Esophagus mucosa (tissue), 1 donor: Measurements from ENCODE around the gene CNN3. TPM values are rescaled to one million over a fixed set of nuclear protein-coding genes. Genes with fewer than 3 reads are reported as not detected.
"Not testable (repeated sequence)": the region's sequence is repeated elsewhere in the genome, so short reads cannot be mapped to it uniquely, and the experiment has no call there.

Experiments
- ATAC-seq: fragments of 200-7000 bp; cut with Tn5 transposase; one replicate; pipeline ENCODE4 v1.9.1; 2020
- total RNA-seq: library from RNA; stranded (reverse); gene quantifications from one replicate; pipeline ENCODE4 v1.2.4, GENCODE V29; 2023
- donor health status: DM: yes; HTN: yes; CAD: no.

The CNN3 gene
- total RNA-seq, 1 donor from 2014 or later = 136 TPM

DNA sequence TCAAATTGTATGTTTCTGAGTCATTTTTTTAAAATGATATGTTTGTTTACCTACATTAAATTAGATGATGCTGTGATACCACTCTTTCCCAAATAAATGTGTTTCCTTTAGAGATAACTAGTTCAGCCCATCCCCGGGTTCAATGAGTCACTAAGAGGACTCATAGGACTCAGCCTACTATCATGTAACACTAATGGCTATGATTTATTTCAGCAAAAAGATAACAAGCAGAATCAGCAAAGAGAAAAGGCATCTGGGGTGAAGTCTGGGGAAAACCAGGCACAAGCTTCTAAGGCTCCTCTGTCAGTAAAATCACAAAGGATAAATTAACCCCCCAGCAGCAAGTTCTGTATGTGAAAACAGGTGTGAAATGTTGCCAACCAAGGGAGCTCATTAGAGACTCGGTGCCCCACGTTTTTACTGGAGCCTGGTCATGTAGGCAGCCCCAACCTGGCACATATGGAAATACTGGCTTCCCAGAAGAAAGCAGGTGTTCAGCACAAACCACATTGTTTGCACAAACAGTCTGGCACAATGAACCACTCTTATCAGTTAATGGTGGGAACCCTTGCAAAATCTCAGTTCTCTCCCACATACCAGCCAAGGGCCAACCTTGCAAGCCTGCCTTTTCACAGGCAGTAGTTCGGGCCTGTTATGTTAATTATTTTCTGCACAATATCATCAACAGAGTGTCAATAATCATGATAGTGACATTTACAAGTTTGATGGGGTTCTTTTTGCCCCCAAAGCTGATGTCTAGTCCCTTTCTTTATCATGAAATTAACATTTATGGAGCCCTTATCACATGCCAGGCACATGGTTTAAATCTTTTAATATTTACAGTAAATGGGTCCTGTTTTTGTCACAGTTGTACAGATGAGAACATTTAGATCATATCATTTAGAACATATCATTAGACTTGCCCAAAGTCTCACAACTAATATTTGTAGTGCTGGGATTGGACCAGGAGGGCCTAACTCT, 23.1 kb upstream of the CNN3 start:
- no peak for ATAC-seq

DNA sequence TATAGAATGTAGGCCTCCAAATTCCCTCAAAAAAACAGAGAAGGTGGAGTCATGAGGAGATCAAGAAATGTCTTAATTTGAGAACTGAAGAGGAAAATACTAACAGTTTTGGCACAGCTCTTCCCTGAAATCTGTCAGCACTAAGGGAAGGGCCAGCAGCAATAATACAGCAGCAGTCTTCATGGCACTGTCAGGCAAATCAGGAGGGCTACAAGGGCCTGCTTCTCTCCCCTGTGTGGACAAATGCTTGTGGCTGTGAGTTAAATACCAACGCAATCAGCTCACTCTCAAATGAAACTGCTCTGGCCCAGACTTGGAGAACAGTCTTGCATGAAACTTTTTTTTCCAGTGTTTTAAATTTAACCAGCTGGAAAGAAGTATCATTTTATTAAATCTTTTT, 20.5 kb upstream of the CNN3 start:
- no peak for ATAC-seq

DNA sequence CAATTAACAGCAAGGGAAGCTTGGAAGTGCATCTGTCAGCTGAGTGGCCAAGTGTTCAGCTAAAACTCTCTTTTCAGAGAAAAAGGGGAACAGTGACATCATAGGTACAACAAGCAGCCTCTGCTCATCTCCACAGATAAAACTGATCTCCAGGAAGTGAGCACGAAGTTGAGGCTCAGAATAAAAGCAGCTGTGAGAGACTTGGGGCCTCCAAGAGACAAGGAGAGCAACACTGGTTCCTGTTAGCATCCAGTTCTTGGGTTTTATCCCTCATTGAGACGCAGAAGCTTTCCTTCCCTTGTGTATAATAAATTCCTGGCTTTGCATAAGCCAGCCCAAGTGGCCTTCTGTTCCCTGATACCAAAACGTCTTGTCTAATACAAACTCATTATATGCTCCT, 20.0 kb upstream of the CNN3 start:
- ATAC-seq = no peak

DNA sequence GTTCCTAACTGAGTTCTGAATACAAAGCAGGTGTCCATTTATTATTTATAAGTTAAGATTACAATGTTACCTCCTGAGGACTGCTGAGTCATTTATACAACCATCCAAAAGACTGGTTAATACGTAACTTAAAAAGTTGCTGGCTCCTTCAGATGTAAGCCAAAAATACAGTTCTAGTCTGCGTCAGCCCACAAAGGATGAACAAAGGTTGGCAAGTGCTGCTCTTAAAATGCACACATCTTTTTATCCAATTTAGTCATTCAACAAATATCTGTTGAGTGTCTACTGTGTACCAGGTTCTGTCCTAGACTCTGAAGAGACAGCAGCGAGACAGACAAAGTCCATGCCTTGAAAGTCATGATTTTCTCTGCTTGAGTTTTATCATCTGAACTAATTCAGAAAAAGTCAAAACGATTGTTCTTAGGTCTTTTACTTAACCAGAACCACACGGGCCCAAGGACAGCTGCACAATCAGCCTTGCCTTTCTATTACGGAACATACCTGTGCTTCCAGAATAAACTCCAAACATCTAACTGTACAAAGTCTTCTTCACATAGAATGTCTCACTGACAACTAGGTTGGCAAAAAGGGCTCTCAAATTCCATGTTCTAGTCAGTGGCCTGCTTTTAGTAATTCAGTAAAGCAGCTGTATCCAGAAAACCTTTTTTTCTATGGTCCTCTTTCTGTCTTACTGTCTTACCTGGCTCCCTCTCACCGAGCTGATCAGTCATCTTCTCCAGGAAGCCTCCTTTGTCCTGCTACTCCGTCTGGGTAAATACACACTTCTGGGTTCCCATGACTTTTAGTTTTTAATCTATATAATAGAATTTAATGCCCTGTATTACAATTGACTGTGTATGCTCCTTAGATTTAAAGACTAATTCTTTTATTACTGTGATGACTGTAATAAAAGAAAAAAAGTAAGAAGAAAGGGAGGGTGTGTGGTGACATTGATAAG, 15.5 kb upstream of the CNN3 start:
- no peak for ATAC-seq

DNA sequence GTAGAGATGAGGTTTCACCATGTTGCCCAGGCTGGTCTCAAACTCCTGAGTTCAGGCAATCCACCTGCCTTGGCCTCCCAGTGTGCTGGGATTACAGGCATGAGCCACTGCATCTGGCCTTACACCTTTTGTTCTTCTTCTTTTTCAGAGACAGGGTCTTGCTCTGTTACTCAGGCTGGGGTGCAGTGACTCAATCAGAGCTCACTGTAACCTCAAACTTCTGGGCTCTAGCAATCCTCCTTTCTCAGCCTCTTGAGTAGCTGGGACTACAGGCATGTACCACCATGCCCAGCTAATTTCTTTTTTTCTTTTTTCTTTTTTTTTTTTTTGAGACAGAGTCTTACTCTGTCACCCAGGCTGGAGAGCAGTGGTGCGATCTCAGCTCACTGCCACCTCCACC, 14.6 kb upstream of the CNN3 start:
- not testable (repeated sequence) for ATAC-seq

DNA sequence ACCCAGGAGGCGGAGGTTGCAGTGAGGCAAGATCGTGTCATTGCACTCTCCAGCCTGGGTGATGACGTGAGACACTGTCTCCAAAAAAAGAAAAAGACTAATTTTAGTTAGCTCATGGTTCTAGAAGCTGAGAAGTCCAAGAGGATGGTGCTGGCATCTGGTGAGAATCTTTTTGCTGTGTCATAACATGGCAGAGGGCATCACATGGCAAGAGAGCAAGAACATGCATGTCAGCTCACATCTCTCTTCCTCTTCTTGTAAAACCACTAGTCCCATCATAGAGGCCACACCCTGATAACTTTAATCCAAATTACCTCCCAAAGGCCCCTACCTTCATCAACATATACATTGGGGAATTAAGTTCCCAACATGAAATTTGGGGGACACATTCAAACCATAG, 13.8 kb upstream of the CNN3 start:
- ATAC-seq = peak; percentile 17

DNA sequence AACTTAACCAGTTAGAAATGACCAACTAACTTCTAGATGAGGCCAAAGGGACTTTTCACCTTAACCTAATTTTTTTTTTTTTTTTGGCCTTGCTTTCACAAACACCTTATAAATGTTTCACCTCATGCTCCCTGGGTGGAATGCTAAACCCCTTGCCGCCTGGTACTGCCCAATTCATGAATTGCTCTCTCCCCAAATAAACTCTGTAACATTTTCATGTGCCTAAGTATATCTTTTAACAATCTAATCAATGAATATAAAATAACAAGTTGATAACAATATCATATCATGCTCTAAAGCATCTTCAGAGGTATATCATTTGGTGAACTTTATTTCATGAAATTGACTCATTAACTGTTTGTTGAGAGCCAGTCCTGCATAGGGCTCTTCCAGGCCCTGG, 10.9 kb upstream of the CNN3 start:
- ATAC-seq = no peak

DNA sequence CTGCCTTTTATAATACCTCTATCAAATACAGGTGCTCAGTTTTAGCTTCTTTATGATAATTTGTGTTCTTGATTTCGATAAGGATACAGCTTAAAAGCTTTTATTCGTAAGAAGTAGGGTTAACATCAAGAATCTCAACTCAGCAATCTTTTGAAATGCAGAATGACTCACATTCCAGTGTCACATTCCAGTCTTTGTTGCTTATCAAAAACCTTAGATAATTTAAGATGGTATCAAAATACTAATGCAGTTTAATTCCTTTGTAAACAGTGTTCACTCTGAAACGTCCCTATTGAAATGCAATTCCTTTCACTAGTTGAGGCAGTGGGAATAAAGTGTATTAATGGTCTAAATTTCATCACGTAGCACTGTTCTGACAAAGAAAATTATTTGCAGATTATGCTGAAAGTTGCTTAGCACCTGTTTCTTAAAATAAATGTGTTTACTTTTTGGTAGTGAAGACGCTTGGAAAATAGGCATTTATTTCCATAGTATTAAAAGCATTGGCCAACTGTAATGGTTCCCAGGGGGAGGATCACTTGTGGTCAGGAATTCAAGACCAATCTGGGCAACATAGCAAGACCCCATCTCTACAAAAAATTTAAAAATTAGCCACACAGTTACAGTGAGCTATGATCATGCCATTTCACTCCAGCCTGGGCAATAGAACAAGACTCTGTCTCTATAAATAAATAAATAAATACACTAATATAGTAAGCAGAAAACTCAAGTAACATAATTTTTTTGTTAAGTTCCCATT, 10.1 kb upstream of the CNN3 start:
- no peak for ATAC-seq

DNA sequence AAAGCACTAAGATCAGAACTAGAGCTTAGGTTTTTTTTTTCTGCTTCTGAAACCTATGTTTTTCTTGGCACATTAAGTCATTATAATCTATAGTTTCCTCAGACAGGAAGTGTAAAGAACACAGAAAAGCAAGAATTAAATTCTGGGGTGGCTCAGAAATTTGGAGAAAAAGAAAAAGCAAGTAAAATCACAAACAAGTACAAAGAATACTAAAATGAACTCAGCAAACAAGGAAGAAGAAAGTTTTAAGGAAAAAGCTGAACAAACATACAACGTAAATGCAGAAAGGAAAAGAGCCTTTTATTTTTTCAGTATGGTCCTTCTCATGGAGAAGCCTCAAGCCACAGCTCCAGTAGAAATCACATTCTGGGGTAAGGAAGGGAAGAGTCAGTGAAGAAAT, 8.6 kb upstream of the CNN3 start:
- ATAC-seq = no peak

DNA sequence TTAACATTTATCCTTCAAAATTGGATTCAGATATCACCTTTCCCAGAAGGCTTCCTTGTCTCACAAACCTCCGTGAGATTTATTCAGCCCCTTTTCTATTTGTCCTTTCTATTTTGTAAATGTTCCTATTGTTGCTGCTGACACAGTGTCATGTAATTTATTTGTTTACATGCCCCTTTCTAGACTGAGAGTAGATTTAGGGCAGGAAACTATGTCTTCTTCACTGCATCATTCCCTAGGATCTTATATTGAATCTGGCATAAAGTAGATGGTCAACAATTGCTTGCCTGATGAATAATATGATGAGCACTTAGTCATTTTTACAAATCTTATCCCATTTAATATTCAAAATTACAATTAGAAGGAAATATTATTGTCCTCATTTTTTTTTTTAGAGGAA, 8.1 kb upstream of the CNN3 start:
- ATAC-seq = no peak

DNA sequence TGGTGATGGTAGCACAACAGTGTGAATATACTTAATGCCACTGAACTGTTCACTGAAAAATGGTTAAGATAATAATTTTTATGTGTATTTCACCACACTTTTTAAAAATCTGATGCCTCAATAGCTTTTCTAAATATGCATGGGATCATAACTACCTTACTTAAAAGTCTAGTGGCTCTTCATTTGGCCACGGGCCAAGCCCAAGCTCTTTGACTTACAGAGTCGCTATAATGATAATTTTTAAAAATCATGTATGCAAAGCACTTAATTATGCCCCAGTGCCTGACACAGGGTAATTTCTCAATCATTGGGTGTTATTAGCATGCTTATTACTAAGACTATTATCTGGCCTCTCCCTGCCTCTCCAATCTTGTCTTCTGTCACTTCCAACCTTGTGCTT, 7.6 kb upstream of the CNN3 start:
- ATAC-seq = no peak

DNA sequence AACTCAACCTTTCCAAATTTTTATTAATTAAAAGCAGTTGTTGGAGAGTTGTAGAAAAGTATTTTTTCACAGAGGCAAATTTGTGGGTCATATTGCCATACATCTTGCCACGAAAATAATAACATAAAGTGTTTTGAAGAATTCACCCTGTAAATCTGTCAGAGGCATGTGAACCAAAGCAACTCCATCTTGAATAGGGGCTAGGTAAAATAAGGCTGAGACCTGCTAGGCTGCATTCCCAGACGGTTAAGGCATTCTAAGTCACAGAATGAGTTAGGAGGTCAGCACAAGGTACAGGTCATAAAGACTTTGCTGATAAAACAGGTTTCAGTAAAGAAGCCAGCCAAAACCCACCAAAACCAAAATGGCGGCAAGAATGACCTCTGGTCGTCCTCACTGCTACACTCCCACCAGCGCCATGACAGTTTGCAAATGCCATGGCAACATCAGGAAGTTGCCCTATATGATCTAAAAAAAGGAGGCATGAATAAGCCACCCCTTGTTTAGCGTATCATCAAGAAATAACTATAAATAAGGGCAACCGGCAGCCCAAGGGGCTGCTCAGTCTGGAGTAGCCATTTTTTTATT, 4.4 kb upstream of the CNN3 start:
- ATAC-seq = no peak

DNA sequence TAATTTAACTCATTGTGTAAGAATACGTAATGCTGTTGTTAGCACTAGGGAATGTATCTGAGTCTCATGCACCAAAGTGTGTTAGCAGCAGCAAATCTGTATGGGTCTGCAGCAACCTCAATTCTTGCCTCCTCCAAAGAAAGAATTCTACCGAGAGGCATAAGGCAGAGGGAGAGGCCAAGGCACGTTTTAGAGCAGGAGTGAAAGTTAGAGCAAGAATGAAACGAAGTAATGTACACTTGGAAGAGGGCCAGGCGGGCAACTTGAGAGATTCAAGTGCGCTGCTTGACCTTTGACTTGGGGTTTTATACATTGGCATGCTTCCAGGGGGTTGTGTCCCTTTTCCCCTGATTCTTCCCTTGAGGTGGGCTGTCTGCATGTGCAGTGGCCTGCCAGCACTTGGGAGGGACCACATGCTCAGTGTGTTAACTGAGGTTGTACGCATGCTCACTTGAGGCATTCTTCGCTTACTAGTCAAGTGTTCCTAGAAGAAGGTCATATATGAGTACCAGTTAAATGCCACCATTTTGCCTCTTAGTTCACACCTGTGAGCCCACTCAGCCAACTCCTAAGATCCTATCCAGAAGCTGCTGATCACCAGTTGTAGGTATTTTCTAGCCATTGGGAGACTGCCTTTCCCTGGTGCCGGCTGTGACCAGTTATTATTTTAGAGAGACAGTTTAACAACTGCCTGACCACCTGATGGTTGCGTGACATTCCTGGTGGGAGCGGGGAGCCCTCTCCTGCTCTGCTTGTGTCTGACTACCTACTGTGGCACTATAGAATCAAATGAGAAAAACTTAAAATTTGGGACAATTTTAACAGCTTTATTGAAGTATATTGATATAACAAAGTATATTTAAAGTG, 2.7 kb upstream of the CNN3 start:
- no peak for ATAC-seq

DNA sequence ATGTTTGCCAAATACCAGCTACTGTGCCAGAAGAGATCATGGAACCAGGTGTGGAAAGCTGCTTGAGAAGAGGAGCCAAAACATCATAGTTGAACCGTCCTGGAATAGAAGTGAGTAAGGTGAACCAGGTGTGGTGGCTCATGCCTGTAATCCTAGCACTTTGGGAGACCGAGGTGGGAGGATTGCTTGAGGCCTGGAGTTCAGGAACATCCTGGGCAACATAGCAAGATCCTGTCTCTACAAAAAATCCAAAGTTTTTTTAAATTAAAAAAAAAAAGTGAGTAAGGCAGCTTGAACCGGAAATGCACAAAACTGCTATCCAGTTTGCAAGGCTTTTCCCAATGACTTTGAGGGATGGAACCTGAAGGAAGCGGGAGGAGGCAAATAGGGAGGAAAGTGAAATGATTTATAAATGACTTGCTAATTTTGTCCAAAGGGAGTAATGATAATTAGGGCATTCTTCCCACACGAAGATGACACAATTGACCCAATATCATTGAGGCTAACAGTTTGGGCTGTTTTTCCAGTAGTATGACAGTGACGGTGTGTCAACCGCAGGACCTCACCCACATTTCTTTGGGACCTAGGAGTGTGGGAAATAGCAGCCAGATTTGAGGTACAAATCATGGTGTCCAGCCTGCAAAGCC, 1.5 kb upstream of the CNN3 start:
- no peak for ATAC-seq

DNA sequence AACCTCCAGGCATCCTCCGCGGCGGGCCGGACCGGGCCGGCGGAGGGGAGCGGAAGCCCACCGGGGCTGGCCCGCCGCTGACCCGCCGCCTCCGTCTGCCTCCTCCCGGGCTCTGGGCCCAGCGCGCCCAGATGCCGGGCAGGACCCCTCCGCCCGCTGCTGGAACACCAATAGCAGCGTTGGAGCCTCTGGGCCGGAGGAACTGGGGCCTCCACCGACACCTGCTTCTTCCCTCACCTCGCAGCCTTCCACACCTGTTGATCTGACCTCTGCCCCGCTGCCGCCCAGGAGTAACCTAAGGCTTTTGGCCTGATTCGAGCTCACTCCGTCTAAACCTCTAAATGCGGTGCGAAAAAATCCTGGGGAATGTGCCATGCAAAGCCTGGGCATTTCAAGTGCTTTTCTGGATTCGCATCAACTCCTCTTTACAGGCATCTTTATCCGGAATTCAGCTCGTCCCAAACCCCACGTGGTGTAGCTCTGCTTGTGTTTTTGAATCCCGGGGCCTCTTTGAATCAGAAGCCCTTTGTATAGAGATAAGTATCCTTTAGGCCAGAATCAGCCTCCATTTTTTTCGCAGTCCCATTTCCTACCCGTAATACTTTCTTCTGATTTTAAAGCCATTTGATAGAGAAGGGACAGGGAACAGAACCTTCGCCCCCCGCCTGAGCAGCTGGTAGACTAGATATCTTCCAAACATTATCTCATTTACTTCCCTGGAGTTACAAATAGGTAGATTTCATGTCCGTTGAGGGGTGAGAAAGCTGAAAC, 680 bp upstream of the CNN3 start:
- no peak for ATAC-seq

DNA sequence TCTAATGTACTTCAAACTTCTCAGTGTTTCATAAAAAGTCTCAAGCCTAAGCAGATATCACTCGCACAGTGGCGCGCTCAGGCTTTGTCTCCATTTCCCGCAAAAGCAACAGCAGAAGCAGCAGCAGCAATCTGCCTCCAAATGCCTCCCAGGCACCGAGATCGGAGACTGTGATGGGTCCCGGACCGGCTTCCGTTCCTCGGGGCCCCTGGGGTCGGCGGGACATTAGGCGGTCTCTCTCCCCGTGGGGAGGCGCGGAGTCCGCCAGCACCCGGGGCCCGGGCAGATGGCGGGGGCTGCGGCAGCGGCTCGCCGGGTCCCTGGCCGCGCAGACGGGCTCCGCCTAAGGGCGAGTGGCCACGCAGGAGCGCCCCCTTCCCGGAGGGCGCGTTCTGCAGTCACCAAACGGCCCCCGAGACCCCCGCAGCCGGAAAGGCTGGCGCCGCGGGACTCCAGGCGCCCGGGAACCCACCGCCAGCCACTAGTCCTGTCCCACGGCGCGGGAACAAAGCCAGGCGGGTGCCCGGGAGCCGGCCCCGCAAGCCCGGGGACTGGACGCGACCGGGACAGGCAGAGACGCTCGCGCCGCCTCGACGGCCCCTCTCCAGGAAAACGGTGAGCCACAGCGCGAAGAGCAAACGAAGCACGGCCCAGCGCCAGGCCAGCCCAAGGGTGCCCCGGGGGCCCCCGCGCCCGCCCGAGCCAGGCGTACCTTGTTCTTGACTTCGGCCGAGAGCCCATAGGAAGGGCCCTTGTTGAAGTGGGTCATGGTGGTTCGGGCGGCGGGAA, 590 bp downstream of the CNN3 start:
- ATAC-seq = peak; percentile 45

DNA sequence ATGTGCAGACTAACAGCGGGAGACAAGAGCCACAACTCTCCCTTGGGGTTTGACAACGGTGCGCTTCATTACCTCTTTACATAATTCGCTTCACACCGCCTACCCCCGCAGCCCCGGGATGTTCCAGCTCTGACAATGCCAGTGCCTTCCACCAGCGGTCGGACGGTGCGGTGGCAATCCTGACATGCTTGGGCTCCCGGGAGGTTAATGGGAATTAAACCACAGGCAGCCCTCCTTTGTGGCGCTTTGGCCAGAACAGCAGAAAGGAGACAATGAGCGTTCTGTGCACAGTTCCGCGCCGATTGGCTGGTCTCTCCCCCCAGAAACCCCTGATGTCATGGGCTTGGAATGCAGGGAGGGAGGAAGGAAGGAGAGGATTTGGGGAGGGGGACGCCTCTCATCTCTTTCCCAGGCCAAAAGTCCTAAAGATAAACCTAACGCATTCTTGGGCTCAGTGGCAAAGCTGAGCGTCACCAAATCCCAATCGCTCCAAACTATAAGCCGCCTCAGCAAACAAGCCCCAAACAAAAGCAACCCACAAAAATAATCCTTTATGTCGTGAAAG, 1.3 kb downstream of the CNN3 start:
- ATAC-seq = peak; percentile 29

DNA sequence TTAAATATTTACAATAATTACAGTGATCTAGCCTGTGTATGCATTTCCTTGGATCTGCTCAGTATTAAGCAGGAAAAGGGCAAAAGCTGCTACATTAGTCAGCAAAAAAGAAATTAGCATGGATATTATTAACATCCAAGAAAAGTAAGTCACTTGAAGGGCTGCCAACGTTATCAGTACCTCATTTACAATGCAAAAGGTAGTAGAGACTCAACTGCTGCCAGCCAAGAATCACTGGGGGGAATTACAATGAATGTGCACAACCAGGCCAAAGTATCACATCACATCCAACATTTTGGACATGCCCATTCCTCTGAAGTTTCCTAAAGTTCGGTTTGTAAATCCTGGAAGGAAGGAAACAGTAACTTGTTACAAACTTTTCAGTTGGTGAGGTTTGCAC, 1.9 kb downstream of the CNN3 start:
- no peak for ATAC-seq
